ENCODE data around the gene PTH. TPM values are rescaled to one million over a fixed set of nuclear protein-coding genes. Genes with fewer than 3 reads are reported as not detected.

The PTH gene
- not detected for total RNA-seq
- not detected for polyA plus RNA-seq
- long read RNA-seq, donor 1, result 0 reads
- long read RNA-seq, donor 2, result 0 reads
- long read RNA-seq, donor 3, result 0 reads

GRCh38 chr11:13495929-13496328, at the start of gene PTH:
TSS of gene PTH (minus strand) at chr11:13495997. CDS start at chr11:13492855, 3,142 bp downstream.
- Histone ChIP-seq H3K9me3 (no peaks in the 10 kb centered on the region), H3K27me3 (peaks cover 0 to 15% (median 5%) of the 10 kb centered on the region in 7 donors), H3K4me3 (no peak within 1 kb of the TSS), H3K36me3 (no peaks in the 10 kb centered on the region), H3K4me1 (no peaks in the 10 kb centered on the region), H3K27ac (no peak within 1 kb of the TSS)
- ATAC-seq (no peak), DNase-seq (no peak)
- intact Hi-C loops (cut with DNase I), result no loop called here
- TF ChIP-seq CTCF (IDR thresholded peaks at IDR 0.05), result no peak
- WGBS, 2 donors, result 91% methylated on average over 3 of the region's 3 CpGs

GRCh38 chr11:13538044-13538443, 42.2 kb upstream of the PTH start:
- Histone ChIP-seq H3K36me3 (no peaks in the 10 kb centered on the region), H3K4me3 (no peak overlapping the region), H3K27ac (no peak overlapping the region), H3K9me3 (peaks cover 0 to 25% (median 4%) of the 10 kb centered on the region in 11 donors), H3K27me3 (peaks cover 0 to 15% (median 6%) of the 10 kb centered on the region in 7 donors), H3K4me1 (no peaks in the 10 kb centered on the region)
- intact Hi-C loops (cut with DNase I), result no loop called here
- 35 to 51% methylated on average over 1 of the region's 1 CpG for WGBS, 2 donors
- no peak for TF ChIP-seq CTCF (IDR thresholded peaks at IDR 0.05)
- ATAC-seq (no peak), DNase-seq (no peak)

DNA sequence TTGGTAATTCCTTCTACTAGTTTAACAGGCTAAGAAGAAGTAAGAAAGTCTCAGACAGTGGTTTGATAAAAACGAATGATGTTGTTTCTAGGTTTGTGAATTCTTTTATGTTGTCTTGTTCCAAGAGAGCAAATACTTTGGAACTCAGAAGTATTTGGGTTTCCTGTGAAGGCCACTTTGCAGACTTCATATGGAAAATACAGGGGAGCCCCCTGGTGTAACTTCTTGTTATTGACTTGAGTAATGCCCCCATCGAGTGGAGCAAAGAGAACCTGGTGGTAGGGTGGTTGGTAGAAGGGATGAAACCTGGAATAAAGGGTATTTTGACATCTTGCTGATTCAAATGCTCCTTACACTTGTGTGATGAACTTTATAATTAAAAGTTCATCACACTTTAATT, 40.0 kb upstream of the PTH start:
- no peak for DNase-seq
- ATAC-seq, result no peak
- WGBS, 2 donors, result 44 to 54% methylated on average over 2 of the region's 2 CpGs
- H3K9me3 ChIP-seq, result peaks cover 0 to 32% (median 4%) of the 10 kb centered on the region in 11 donors
- no peak overlapping the region for H3K4me3 ChIP-seq
- H3K36me3 ChIP-seq, result no peaks in the 10 kb centered on the region
- TF ChIP-seq CTCF (IDR thresholded peaks at IDR 0.05), result no peak
- intact Hi-C loops (cut with DNase I), result no loop called here
- H3K4me1 ChIP-seq, result no peaks in the 10 kb centered on the region
- peaks cover 0 to 15% (median 6%) of the 10 kb centered on the region in 7 donors for H3K27me3 ChIP-seq
- H3K27ac ChIP-seq, result no peak overlapping the region

- Histone ChIP-seq H3K4me3 (no peak overlapping the region), H3K27ac (no peak overlapping the region), H3K9me3 (peaks cover 0 to 30% (median 4%) of the 10 kb centered on the region in 11 donors), H3K4me1 (no peaks in the 10 kb centered on the region), H3K36me3 (no peaks in the 10 kb centered on the region), H3K27me3 (peaks cover 0 to 15% (median 6%) of the 10 kb centered on the region in 7 donors)
- intact Hi-C loops (cut with DNase I), result no loop called here
- no peak for DNase-seq
- ATAC-seq, result no peak
- WGBS, 2 donors, result 42 to 45% methylated on average over 7 of the region's 7 CpGs
- no peak for TF ChIP-seq CTCF (IDR thresholded peaks at IDR 0.05)
Observed at GRCh38 chr11:13534358-13534757, 38.6 kb upstream of the PTH start.

Measured in heart right ventricle (tissue), 16 donors.